T1000 (cell line): Measurements from ENCODE around the gene PIP5K1C.
"Not testable (repeated sequence)": the region's sequence is repeated elsewhere in the genome, so short reads cannot be mapped to it uniquely, and the experiment has no call there.

ENCODE experiments used
- DNase-seq: peaks from one replicate; lab custom pipeline; 2025; ENCODE audit warnings: mixed read lengths; lab: John Stamatoyannopoulos, UW

The PIP5K1C gene

DNA sequence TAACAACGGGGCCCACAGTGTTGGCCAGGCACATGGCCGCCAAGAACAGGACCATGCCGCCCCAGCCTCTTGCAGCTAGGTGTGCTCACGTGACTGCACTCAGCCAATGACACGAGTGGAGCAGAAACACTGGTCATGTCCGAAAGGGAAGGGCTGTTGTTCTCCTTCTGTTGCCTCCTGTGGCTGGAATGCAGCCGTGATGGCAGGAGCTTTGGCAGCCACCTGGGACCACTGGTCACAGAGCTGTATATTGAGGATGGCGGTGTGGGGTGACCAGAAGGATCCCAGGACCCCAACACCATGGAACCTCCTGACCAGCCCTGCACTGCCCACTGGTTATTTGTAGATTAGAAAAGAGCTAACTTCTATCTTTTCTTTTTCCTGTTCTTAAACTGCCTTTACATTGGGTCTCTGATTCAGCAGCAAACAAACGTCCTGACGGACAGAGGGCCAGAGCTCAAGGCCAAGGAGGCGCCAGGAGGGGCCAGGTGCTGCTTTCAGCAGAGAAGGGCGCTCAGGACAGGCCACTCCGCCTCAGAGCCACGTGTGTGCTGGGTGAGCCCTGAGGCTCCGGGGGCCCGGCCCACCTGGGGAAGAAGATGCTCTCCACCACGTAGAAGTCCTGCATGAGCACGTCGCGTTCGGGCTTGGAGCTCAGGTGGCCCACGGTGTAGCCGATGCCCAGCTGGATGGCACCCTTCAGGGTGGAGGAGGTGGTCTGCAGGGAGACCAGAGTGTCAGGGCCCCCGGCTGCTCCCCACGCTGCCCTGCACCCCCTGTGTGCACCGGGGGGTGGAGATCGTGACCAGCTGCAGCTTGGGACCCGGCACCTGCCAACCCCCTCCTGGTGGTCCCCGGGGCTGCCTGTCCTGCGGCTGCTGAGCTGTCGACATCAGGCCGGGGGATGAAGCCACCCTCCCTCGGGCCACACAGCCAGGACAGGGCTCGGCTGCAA is 38.7 kb downstream of the PIP5K1C start:
- DNase-seq = no peak

DNA sequence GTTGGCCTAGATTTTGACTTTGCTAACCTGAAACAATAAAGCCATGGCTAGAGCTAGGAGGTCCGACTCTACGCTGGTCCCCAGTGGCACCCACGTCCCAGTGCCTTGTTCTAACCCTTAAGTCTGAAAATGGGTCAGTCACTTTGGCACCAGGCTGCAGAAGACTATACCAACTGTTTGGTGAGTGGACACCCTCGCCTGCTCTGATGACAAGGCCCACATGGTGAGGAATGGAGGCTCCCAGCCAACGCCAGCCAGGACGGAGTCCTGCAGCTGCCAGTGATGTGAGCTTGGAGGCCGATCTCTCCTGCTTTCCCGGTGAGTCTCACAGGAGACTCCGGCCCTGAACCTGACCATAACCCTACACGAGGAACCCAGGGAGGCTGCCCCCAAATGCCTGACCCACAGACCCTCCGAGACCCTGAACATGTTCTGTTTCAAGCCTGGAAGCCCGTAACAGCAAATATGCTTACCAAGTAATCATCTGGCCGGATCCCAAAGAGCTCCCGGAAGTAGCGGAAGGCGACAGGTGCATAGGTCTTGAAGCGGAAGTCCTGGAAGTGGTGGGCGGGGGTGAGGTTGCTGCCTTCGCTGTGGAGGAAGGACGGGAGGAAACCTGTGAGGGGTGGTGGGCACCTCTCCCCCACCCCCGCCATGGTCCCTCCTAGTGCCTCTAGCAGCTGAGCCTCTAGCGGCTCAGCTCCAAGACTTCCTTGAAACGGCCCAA is 39.6 kb downstream of the PIP5K1C start:
- no peak for DNase-seq

DNA sequence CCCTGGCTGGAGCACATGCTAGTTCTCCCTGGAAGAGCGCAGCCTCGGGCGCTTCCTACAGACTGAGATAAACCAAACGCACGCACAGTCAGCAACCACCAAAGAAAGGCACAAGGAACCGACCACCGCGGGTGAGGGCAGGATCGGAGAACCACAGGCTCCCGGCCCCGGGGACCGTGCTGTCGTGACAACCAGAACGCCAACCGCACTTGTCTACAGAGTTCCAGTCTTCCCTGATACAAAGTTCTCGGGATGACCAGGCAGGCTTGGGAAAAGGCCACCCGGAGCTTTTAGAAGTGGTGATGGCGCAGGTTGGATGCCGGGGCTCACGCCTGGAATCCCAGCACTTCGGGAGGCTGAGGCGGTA is 40.5 kb downstream of the PIP5K1C start:
- DNase-seq = no peak

DNA sequence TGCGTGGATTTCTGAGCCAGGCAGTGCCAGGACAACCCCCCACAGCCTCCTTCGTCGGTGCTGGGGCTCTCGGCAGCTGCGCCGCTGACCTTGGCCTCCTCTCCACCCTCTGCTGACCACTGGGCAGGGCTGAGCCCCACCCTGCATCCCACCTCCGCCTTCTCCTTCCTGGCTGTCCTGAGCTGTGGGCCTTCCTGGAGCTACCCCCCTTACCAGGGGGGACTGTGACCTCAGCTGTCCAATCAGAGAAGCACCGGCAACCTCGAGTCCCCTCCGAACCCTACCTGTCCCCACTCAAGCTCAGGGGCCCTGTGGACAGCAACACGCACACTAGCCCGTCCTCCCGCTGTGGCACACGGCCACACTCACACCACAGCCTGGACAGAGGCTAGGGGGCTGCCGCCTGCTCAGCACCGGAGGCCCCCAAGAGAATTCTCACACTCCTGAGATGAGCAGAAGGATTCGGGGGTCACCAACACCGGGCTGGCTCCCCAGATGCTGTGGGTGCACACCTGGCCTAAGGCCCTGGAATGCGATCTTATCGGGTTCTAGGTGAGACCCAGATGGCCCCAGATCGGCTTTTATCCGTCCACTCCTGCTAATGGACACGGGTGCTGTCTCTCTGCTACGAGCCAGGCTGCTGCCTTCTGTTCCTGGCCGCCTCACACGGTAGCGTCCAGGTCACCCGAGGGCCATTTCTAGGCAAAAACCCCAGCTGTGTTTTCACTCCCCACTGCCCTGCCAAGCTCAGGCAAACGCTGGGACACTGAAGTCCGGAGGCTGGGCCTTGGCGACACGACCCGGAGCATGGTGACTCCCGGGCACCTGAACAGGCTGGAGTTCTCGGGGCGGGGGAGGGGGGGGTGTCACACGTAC is 41.2 kb downstream of the PIP5K1C start:
- DNase-seq = no peak

DNA sequence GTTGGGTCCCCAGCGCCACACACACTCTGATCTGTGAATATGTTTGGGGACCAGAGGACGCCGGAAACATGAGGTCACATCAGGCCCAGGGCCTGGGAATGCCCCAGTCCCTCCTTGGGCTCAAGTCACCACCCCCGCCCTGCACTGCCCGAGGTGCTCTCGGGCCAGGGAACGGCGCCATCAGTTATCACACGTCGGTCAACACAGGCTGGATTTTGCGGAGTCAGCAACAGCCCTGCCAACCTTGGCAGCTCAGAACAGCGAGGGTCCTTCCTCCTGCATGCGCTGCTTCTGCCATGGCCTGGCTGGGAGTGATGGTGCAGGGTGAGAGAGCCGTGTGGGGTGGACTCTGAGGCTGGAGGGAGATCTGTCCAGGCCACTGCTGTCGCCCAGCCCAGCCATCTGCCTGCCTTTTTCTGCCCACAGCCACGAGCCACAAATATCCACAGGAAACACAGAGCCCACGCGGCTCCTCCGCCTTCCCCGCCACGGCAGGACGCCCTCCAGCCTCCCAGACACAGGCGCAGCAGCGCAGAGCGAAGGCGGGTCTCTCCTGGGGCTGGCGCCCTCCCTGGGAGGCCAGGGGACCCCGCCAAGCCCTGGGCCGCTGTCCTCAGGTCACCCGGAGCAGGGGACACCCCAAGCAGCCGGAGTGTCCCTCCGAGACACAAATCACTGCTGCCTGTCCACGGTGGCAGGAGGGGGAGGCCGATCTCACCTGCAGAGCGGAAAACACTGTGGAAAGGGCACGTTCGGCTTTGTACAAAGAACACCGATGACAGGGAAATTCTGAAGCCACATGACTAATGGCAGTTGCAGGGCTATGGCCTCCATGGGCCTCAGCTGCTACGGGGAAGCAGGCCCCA is 42.0 kb downstream of the PIP5K1C start:
- DNase-seq = no peak

DNA sequence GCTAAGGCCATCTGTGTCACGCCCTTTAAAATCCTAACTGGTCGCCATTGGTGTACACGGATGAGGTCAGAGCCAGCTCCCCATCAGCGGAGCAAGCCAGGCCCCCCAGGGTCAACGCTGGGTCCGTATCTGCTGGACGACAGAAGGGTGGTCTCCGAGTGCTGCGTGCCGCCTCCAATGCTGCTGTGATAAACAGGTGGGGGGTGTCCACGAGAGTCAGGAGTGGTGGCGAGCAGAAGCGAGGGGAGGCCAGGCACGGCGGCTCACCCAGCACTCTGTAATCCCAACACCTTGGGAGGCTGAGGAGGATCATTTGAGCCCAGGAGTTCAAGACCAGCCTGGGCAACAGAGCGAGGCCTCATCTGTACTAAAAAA is 42.9 kb downstream of the PIP5K1C start:
- DNase-seq = no peak

DNA sequence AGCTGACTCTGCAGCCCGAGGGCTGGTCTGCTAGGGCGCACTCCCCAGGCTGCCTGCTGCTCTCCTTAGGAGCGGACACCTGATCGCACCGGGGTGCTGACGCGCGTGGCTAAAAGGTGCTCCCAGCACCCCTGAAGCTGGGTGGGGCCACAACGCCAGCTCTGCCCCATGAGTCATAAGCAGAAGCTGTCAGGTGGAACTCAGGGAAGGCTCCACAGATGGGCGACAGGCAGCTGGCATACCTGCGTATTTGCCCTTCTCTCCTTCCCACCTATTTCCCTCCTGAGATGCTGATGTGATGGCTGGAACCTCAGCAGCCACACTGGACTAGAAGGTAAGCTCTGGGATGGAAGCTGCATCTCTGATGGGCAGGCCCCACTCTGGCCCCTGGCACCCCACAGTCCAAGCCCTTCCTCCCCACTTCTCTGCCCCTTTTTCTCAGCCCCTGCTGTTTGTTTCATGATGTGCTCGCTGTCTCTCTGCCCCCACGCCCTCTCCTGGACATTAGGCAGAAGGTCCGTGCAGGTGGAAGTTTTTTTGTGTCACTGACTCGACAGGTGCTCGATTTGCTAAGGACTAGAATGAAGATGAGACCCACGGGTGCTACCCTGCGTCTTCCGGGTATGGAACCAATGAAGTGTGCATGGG is 43.4 kb downstream of the PIP5K1C start:
- DNase-seq = no peak

DNA sequence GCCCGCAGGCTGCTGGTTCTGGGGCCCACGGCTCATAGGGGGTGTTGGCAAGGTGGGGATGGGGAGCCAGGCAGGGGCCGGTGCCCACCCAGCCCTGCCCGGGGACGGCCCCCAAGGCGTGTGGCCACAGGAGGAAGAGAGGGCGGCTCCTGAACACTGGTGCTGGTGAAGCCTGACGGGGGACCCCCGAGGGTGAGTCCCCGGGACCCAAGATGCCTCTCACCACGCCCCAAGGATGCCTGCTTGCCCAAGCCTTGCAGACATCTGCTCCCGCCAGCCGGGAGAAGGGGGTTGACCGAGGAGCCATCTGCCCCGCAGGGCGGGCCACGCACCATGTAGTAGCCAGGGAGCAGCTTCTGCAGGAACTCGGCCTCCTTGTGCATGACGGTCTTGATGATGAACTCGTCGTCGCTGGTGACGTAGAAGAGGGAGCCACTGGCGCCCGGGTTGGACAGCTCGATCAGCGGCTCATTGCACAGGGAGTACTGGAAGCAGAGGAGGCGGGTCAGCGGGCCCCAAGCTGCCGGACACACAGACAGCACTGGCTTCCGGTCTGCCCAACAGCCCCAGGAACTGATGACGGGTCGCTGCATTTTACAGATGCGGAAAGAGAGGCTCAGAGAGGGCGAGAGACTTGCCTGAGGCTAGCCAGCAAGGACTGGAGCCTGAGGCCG is 44.1 kb downstream of the PIP5K1C start:
- DNase-seq = peak; percentile 74

DNA sequence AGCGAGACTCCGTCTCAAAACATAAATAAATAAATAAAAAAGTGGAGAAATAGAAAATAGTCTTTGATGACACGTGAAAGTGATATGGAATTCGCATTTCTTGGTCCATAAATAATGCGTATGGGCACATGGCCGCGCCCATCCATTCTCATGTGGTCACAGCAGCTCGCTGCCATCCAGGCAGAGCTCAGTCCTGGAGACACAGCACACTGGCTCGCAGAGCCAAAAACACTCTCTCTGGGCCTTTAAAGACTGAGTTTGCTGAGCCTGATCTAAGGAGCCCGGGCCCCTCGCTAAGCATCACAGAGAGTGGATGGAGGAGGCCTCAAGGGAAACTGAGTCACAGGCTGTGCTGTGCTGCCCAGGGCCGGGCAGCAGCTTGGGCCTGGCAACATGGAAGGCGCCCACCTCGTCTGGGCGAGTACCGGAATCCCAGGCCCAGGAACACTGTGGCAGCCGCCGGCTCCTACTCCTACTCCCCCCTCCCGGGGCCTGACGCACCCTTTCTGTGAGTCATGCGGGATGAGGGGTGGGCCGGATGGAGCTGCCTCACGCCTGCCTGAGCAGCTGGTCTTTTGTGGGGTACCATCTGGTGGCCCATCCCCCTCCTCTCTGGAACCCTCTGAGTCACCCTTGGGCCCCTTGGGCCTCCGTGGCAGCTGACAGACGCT is 44.7 kb downstream of the PIP5K1C start:
- peak; percentile 90 for DNase-seq

DNA sequence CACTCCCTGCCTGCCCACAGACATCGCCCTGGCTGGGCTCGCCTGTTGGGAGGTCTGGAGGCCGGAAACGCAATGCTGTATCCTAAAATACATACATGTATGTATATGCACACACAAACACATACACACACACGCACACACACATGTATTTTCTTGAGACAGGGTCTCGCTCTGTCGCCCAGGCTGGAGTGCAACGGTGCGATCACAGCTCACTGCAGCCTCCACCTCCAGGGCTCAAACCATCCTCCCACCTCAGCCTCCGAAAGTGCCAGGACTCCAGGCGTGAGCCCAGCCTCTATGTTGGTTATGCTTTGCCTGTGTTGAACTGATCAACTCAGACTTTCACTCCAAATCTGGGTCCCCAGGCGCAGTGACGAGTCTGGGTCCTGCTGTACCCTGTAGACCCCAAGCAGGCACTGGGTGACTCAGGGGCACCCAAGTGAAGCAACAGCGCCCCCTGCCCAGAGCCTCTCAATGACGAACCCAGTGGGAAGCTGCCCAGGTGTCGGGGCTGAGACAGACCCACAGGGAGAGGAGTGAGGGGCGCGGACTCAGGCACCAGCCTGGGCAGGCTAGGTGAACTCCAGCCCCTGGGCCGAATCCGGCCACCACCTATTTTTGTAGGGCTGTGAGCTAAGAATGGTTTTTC is 46.3 kb downstream of the PIP5K1C start:
- DNase-seq = no peak

DNA sequence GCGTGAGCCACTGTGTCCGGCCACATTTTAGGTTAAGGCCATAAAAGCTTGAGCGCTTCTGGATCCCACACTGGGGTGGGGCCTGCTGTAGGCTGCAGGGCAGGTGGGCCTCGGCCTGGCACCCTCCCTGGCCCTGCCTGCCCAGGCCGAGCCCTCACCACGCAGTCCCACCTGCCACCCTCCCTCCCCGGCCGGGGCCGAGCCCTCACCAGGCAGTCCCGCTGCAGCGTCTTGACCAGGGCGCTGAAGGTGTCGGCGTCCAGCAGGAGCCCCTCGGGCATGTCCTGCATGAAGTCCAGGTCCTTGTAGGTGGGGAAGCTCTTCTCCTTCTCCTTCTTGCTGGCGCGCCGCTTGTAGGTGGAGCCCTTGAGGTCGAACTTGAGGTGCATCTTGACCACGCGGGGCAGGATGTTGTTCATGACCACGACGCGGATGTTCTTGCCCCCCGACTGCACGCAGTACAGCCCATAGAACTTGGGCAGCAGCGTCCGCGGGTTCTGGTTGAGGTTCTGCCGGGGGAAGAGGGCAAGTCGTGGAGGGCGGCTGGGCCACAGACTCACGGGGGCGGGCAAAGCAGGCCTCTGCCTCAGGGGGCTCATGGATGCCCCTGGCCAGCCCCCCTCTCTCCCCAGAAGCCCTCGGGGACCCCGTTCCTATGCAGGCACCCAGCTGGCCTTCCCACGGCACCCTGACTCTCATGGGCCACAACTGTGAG is 47.0 kb downstream of the PIP5K1C start:
- no peak for DNase-seq

DNA sequence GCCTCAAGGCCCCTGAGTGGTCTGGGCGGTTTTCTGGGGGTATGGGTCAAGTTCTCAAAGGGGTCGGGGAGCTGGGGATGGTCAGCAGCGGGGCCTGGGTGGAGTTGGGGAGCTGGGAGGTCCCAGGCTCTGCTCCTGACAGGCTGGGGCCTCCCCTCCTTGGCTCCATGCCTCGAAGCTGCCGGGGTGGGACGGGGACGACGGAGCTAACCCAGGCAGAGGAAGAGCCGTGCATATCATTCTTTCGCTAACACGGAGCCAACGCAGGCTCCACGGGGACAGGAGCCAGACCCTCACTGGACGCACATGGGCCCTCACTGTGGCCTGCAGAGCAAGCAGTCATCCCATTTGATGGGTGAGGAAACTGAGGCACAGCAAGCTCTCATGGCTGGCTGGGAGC is 47.8 kb downstream of the PIP5K1C start:
- no peak for DNase-seq

DNA sequence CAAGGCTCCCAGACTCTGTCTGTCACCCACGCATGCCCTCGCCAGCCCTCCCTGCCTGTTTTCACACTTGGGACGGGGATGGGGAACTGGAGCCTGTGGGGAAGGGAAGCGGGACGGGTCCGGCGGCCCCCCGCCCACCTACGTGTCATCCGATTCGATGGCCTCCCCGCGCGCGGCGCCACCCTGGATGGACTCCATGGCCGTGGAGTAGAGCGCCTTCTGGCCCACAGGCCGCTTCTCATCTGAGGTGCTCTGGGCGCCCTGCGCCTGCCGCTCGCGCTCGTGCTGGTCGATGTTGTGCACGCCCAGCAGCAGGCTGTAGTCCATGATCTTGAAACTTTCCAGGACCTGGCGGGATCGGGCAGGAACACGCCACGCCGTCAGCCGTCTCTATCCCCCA is 48.6 kb downstream of the PIP5K1C start:
- no peak for DNase-seq

DNA sequence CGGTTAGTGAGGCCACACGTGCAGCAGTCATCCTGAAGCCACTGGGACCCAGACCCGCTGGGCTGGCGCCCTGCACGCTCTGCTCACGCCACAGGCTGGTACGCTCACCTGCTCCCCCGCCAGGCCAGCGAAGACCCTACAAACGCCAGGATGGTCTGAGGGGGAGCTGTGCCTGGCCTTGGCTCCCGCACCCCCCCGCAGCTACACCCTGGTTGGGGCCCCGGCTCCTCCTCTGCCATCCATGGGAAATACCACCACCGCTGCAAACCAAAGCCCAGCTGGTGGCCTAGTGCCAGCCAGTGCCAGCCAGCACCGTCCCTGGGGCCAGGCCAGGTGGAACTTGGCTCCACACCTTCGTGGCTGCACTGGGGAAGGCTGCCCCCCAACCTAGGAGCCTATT is 50.4 kb downstream of the PIP5K1C start:
- no peak for DNase-seq

DNA sequence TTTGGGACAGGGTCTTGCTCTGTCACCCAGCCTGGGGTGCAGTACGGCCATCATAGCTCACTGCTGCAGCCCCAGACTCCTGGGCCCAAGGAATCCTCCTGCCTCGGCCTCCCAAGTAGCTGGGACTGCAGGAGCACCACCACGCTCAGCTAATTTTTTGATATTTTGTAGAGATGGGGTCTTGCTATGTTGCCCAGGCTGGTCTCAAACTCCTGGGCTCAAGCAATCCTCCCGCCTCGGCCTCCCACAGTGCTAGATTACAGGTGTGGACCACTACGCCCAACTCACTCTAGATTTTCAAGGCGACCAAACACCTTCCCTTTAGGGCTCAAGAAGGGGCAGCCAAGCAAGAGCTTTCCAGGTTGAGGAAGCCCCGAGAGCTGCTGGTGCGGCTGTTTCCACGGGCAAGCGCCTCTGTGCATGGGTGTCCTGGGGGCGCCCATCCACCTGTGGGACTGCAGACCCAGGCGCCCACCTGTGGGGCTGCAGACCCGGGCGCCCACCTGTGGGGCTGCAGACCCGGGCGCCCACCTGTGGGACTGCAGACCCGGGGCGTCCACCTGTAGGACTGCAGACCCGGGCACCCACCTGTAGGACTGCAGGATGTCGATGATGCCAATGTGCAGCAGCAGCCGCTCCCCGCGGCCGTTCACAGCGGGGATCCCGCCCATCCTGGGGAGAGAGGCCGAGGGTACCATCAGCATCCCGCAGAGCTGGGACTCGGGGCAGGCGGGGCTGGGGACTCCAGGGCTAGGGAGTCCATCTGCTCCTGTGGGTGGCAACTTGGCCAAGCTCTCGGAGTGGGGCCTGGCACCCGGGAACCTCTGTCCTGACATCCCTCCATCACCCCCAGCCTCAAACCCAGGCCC is 52.0 kb downstream of the PIP5K1C start:
- no peak for DNase-seq

DNA sequence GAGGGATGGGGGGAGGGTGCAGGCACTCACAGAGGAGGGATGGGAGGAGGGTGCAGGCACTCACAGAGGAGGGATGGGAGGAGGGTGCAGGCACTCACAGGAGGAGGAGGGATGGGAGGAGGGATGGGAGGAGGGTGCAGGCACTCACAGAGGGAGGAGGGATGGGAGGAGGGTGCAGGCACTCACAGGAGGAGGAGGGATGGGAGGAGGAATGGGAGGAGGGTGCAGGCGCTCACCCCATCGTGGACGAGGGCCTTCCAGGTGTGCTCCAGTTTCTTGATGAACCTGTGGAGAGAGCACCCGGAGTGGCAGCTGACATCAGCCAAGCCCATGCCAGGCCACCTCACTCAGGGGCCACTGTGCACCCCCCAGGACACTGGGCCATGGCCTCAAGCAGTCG is 53.2 kb downstream of the PIP5K1C start:
- not testable (repeated sequence) for DNase-seq

DNA sequence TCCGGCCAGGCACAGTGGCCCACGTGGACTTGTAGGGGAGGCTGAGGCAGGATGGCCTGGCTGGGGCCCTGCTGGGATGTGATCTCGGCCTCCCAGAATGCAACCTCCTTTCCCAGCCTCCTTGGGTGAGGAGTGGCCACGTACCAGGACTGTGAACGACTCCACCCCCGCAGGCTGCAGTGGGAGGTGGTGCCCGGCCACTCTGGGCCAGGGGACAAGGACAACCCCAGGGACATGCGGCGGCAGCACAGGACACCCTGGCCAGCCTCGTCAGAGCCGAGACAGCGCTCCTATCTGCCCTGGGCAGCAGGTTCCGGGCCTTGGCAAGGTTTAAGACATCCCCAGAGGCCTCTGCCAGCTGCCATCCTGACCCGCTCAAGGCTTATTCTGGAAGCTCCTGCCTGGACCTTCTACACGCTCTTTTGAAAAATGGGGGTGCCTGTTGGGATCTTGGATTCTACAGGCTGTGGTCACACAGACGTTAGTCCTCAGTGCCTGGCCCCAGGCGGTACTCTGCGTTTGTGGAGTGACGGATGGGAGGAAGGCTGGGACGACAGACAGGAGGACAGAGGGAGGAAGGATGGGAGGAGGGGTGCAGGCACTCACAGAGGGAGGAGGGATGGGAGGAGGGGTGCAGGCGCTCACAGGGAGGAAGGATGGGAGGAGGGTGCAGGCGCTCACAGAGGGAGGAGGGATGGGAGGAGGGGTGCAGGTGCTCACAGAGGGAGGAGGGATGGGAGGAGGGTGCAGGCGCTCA is 53.8 kb downstream of the PIP5K1C start:
- no peak for DNase-seq
